Spinal cord (tissue), 10 donors: ENCODE data around the gene UBE3B. TPM values are rescaled to one million over a fixed set of nuclear protein-coding genes. Genes with fewer than 3 reads are reported as not detected.

ENCODE experiments used
- DNase-seq, 6 donors: peaks; one replicate each; pipeline versions ENCODE4 v3.0.0 to v3.0.0-alpha.2; 2013 to 2015; ENCODE audit warnings: low spot score in 6 of 6, low read depth in 4 of 6
- H3K27ac ChIP-seq: one replicate; pipeline ENCODE4 v1.5.1; 2013; ENCODE audit warnings: low read depth, low read length, control low read depth
- H3K27me3 ChIP-seq: one replicate; pipeline ENCODE4 v1.6.1; 2013; ENCODE audit warnings: low read length; ENCODE audit not compliant: control insufficient read depth, insufficient read depth
- H3K36me3 ChIP-seq: one replicate; pipeline ENCODE4 v1.6.1; 2013; ENCODE audit warnings: low read length; ENCODE audit not compliant: control insufficient read depth, insufficient read depth
- H3K4me1 ChIP-seq: one replicate; pipeline ENCODE4 v1.6.1; 2013; ENCODE audit warnings: low read length; ENCODE audit not compliant: control insufficient read depth, insufficient read depth
- H3K4me3 ChIP-seq: one replicate; pipeline ENCODE4 v1.5.1; 2013; ENCODE audit warnings: low read depth, low read length, control low read depth
- H3K9me3 ChIP-seq: one replicate; pipeline ENCODE4 v1.6.1; 2013; ENCODE audit warnings: low read length; ENCODE audit not compliant: control insufficient read depth, insufficient read depth
- WGBS: methylation state at CpG from one replicate; pipeline ENCODE4 v1.1.5; 2013; ENCODE audit warnings: missing lambda C conversion rate; ENCODE audit not compliant: insufficient coverage; 5-methylcytosine and 5-hydroxymethylcytosine counted together
- polyA plus RNA-seq, 2 donors: library from polyadenylated mRNA; unstranded; fragments of 120-200 nt; gene quantifications; one replicate each; pipeline ENCODE4 v1.2.1, GENCODE V29; 2013; ENCODE audit not compliant: insufficient read length in 2 of 2
- total RNA-seq, 2 donors: library from RNA; depleted of rRNA in 1 of 2; stranded (reverse); fragments of 120-200 nt in 1 of 2; fragments of >200 nt in 1 of 2; gene quantifications; one replicate each; pipeline versions ENCODE4 v1.2.3 to v1.2.4, GENCODE V29; 2013 to 2014
- donor health status: healthy.

Gene UBE3B
- total and polyA plus RNA-seq, 4 donors = 25.7 to 30.2 (median 26.9) TPM

DNA sequence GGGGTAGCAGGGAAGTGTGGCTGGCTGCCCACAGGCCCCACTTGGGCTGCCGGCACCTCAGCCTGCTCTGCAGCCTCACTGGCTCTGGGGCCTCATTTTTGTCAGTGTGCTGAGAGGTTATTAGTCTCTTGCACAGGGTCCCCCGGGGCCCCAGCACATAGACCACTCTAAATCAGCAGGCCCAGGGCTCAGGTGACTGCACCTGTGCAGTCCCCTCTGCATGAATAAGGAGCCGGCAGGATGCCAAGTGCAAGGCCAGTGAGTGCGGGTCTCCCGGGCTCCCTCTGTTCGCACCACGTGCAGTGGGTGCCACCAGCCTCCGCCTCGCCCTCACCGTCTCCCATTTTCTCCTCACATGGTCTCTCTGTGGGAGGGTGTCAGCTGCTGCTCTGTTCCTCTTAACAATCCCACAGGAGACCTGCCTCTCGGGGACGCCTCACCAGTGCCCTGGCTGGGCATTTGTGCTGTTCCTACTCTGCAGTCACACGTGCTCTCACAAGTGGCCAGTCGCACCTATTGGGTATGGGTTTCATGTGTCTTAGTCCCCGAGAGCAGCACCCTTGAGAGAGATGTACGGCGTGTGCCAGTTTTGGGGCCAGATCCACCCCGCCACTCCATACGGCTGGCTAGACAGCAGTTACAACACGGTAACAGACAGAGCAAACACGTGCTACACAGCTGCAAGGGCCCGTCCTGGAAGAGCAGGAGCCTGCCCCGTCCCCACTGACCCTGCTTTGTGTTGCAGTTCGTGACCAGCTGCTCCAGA is 55.5 kb downstream of the UBE3B start:
- no peak for DNase-seq
- WGBS = 88% methylated on average over 21 of the region's 24 CpGs
- H3K36me3 ChIP-seq = peaks cover 71% of the 10 kb centered on the region
- H3K9me3 ChIP-seq = no peaks in the 10 kb centered on the region
- no peak overlapping the region for H3K4me3 ChIP-seq
- H3K4me1 ChIP-seq = peaks cover 4% of the 10 kb centered on the region
- H3K27ac ChIP-seq = no peak overlapping the region
- H3K27me3 ChIP-seq = no peaks in the 10 kb centered on the region

GRCh38 chr12:109533487-109533740 is 56.0 kb downstream of the UBE3B start:
- H3K27me3 ChIP-seq = no peaks in the 10 kb centered on the region
- DNase-seq = no peak
- no peak overlapping the region for H3K4me3 ChIP-seq
- 90% methylated on average over 7 of the region's 8 CpGs for WGBS
- peaks cover 4% of the 10 kb centered on the region for H3K4me1 ChIP-seq
- no peak overlapping the region for H3K27ac ChIP-seq
- no peaks in the 10 kb centered on the region for H3K9me3 ChIP-seq
- H3K36me3 ChIP-seq = peaks cover 66% of the 10 kb centered on the region

- H3K4me1 ChIP-seq = peaks cover 4% of the 10 kb centered on the region
- no peaks in the 10 kb centered on the region for H3K9me3 ChIP-seq
- WGBS = 98% methylated on average over 15 of the region's 15 CpGs
- peaks cover 63% of the 10 kb centered on the region for H3K36me3 ChIP-seq
- no peak overlapping the region for H3K4me3 ChIP-seq
- H3K27ac ChIP-seq = no peak overlapping the region
- no peaks in the 10 kb centered on the region for H3K27me3 ChIP-seq
- no peak for DNase-seq
Measured at GRCh38 chr12:109534456-109534855, 57.0 kb downstream of the UBE3B start.

- Histone ChIP-seq H3K36me3 (peaks cover 60% of the 10 kb centered on the region), H3K27ac (no peak overlapping the region), H3K4me1 (no peaks in the 10 kb centered on the region), H3K9me3 (no peaks in the 10 kb centered on the region), H3K4me3 (no peak overlapping the region), H3K27me3 (no peaks in the 10 kb centered on the region)
- DNase-seq = no peak
- 90% methylated on average over 22 of the region's 25 CpGs for WGBS
Measured at GRCh38 chr12:109535231-109535862, 57.9 kb downstream of the UBE3B start.

GRCh38 chr12:109535863-109536250 is 58.4 kb downstream of the UBE3B start:
- WGBS = 90% methylated on average over 5 of the region's 5 CpGs
- Histone ChIP-seq H3K36me3 (peaks cover 55% of the 10 kb centered on the region), H3K4me3 (no peak overlapping the region), H3K27ac (no peak overlapping the region), H3K4me1 (no peaks in the 10 kb centered on the region), H3K9me3 (no peaks in the 10 kb centered on the region), H3K27me3 (no peaks in the 10 kb centered on the region)
- DNase-seq = no peak

GRCh38 chr12:109537136-109537535 is 59.7 kb downstream of the UBE3B start:
- Histone ChIP-seq H3K4me1 (no peaks in the 10 kb centered on the region), H3K27me3 (no peaks in the 10 kb centered on the region), H3K27ac (no peak overlapping the region), H3K9me3 (no peaks in the 10 kb centered on the region), H3K4me3 (no peak overlapping the region), H3K36me3 (peaks cover 54% of the 10 kb centered on the region)
- WGBS = 98% methylated on average over 8 of the region's 8 CpGs
- DNase-seq = no peak

GRCh38 chr12:109538191-109538863 is 60.9 kb downstream of the UBE3B start:
- WGBS = 92% methylated on average over 11 of the region's 16 CpGs
- peaks cover 46% of the 10 kb centered on the region for H3K36me3 ChIP-seq

DNA sequence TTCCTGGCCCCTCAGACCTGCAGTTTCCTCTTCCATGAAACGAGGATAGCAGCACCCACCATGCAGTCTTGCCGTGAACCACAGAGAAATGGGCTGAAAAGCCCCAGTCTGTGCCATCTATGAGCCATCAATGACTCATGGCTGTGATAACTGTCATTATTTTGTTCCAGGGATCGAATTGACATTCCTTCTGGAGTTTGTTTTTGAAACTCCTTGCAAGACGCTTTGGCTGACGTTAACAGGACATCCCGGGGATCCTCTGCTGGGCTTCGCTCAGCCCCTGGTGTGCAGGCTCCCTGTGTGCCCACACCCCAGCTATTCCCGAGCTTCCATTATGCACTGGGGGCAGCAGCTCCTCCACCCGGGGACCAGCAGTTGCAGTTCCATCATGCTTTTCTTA is 62.1 kb downstream of the UBE3B start:
- Histone ChIP-seq H3K36me3 (peaks cover 40% of the 10 kb centered on the region), H3K9me3 (no peaks in the 10 kb centered on the region), H3K27me3 (no peaks in the 10 kb centered on the region), H3K4me1 (no peaks in the 10 kb centered on the region), H3K27ac (no peak overlapping the region), H3K4me3 (no peak overlapping the region)
- WGBS = 78% methylated on average over 9 of the region's 9 CpGs
- DNase-seq = no peak

More at GRCh38 chr12:109538191-109538863, 60.9 kb downstream of the UBE3B start:
- Histone ChIP-seq H3K4me1 (no peaks in the 10 kb centered on the region), H3K4me3 (no peak overlapping the region), H3K9me3 (no peaks in the 10 kb centered on the region), H3K27me3 (no peaks in the 10 kb centered on the region), H3K27ac (no peak overlapping the region)
- no peak for DNase-seq

GRCh38 chr12:109540526-109541412 is 63.3 kb downstream of the UBE3B start:
- Histone ChIP-seq H3K4me1 (no peaks in the 10 kb centered on the region), H3K27ac (no peak overlapping the region), H3K4me3 (no peak overlapping the region), H3K36me3 (peaks cover 30% of the 10 kb centered on the region), H3K9me3 (no peaks in the 10 kb centered on the region), H3K27me3 (no peaks in the 10 kb centered on the region)
- WGBS = 93% methylated on average over 15 of the region's 16 CpGs
- no peak for DNase-seq
